Measurements from ENCODE around the gene TUBA3D. TPM values are rescaled to one million over a fixed set of nuclear protein-coding genes. Genes with fewer than 3 reads are reported as not detected.
"Not testable (repeated sequence)": the region's sequence is repeated elsewhere in the genome, so short reads cannot be mapped to it uniquely, and the experiment has no call there.

The TUBA3D gene
- total and polyA plus RNA-seq, 2 experiments from 2014 or later = not detected

- H3K9me2 ChIP-seq (ENCODE audit: insufficient read depth); H3K79me2 ChIP-seq (ENCODE audit: insufficient read depth); H2AFZ ChIP-seq; H3K4me1 ChIP-seq (ENCODE audit: insufficient read depth); H3K4me2 ChIP-seq (ENCODE audit: unreplicated experiment); H3K9ac ChIP-seq; H4K20me1 ChIP-seq (ENCODE audit: insufficient read depth); H3K36me3 ChIP-seq (ENCODE audit: low read depth); H3F3A ChIP-seq (ENCODE audit: insufficient read depth); H3K9me3 ChIP-seq (ENCODE audit: low read depth); in situ Hi-C loops (cut with MboI); H3K4me3 ChIP-seq; H3K27me3 ChIP-seq (replicated peaks; ENCODE audit: insufficient read depth); H3K27ac ChIP-seq; DNase-seq: not testable (repeated sequence)
- WGBS, 2 experiments (ENCODE audit: low coverage in 1 of 2, low lambda C conversion rate in 2 of 2, missing lambda C conversion rate in 2 of 2) = 85 to 95% methylated on average over 6 to 8 of the region's 11 CpGs
Measured at GRCh38 chr2:131531547-131532185, 55.7 kb downstream of the TUBA3D start.

Small RNA genes lying within 50 kb of the gene (microRNA-seq; reads per million reads assigned to microRNA genes)
- not detected for gene MIR4784 (ENCODE audit: borderline number of aligned reads)

Other genes starting within 250 kb of the TUBA3D start
- not detected in 2 replicates for gene RAB6D, start 112.0 kb upstream of the TUBA3D start, total RNA-seq (2014; rRNA removed; shearing (Covaris generic))
- 0.15 and 0.27 TPM in 2 replicates for gene RAB6D, start 112.0 kb upstream of the TUBA3D start, polyA plus RNA-seq (2016; fragmentation: Nextera tagmentation; extraction: Ambion mirVana)
- gene MZT2A, start 16.3 kb downstream of the TUBA3D start, total RNA-seq (2014; rRNA removed; shearing (Covaris generic)) = 41.4 and 65.0 TPM in 2 replicates
- 88.8 and 89.8 TPM in 2 replicates for gene MZT2A, start 16.3 kb downstream of the TUBA3D start, polyA plus RNA-seq (2016; fragmentation: Nextera tagmentation; extraction: Ambion mirVana)
- 11.5 and 15.0 TPM in 2 replicates for gene CCDC74A, start 51.8 kb downstream of the TUBA3D start, total RNA-seq (2014; rRNA removed; shearing (Covaris generic))
- gene CCDC74A, start 51.8 kb downstream of the TUBA3D start, polyA plus RNA-seq (2016; fragmentation: Nextera tagmentation; extraction: Ambion mirVana) = 10.8 and 11.3 TPM in 2 replicates